Measurements from ENCODE around the gene KRTAP5-8. TPM values are rescaled to one million over a fixed set of nuclear protein-coding genes. Genes with fewer than 3 reads are reported as not detected.
"Not testable (repeated sequence)": the region's sequence is repeated elsewhere in the genome, so short reads cannot be mapped to it uniquely, and the experiment has no call there.

The KRTAP5-8 gene
- 0.49 TPM for total RNA-seq

- intact Hi-C loops (cut with DNase I); DNase-seq (ENCODE audit: low spot score): not testable (repeated sequence)
Measured at GRCh38 chr11:71537977-71538665, at the start of gene KRTAP5-8. Gene KRTAP5-8 (plus strand): TSS chr11:71538025. CDS start chr11:71538056, 31 bp downstream.

GRCh38 chr11:71488681-71489270, 49.0 kb upstream of the KRTAP5-8 start:
- DNase-seq (ENCODE audit: low spot score) (peak; percentile 27), ATAC-seq (no peak)
- intact Hi-C loops (cut with DNase I) = no loop called here

More at GRCh38 chr11:71537977-71538665, at the start of gene KRTAP5-8:
- not testable (repeated sequence) for ATAC-seq

- intact Hi-C loops (cut with DNase I) = no loop called here
- peak; percentile 48 for DNase-seq (ENCODE audit: low spot score)
Measured at GRCh38 chr11:71489311-71490043, 48.3 kb upstream of the KRTAP5-8 start.

GRCh38 chr11:71490044-71490730, 47.6 kb upstream of the KRTAP5-8 start:
- peak; percentile 48 for DNase-seq (ENCODE audit: low spot score)
- intact Hi-C loops (cut with DNase I) = no loop called here
- ATAC-seq = no peak

More at GRCh38 chr11:71489311-71490043, 48.3 kb upstream of the KRTAP5-8 start:
- no peak for ATAC-seq

GRCh38 chr11:71490731-71491390, 47.0 kb upstream of the KRTAP5-8 start:
- ATAC-seq = no peak
- peak; percentile 40 for DNase-seq (ENCODE audit: low spot score)
- intact Hi-C loops (cut with DNase I) = no loop called here

GRCh38 chr11:71491531-71491930, 46.3 kb upstream of the KRTAP5-8 start:
- intact Hi-C loops (cut with DNase I) = no loop called here
- DNase-seq (ENCODE audit: low spot score) = peak; percentile 45
- no peak for ATAC-seq

- intact Hi-C loops (cut with DNase I) = no loop called here
Measured at GRCh38 chr11:71491940-71492339, 45.9 kb upstream of the KRTAP5-8 start.

GRCh38 chr11:71495286-71496230, 42.3 kb upstream of the KRTAP5-8 start:
- intact Hi-C loops (cut with DNase I) = no loop called here
- DNase-seq (ENCODE audit: low spot score) (peak; percentile 25), ATAC-seq (no peak)

More at GRCh38 chr11:71491940-71492339, 45.9 kb upstream of the KRTAP5-8 start:
- no peak for ATAC-seq
- DNase-seq (ENCODE audit: low spot score) = no peak

- intact Hi-C loops (cut with DNase I) = no loop called here
- peak; percentile 23 for DNase-seq (ENCODE audit: low spot score)
- ATAC-seq = no peak
Measured at GRCh38 chr11:71496421-71496820, 41.4 kb upstream of the KRTAP5-8 start.

- DNase-seq (ENCODE audit: low spot score) = peak; percentile 48
- intact Hi-C loops (cut with DNase I) = no loop called here
- no peak for ATAC-seq
Measured at GRCh38 chr11:71498091-71498490, 39.7 kb upstream of the KRTAP5-8 start.

GRCh38 chr11:71499125-71499524, 38.7 kb upstream of the KRTAP5-8 start:
- intact Hi-C loops (cut with DNase I) = no loop called here
- ATAC-seq (no peak), DNase-seq (ENCODE audit: low spot score) (peak; percentile 10)

- intact Hi-C loops (cut with DNase I) = no loop called here
- DNase-seq (ENCODE audit: low spot score) (peak; percentile 38), ATAC-seq (no peak)
Measured at GRCh38 chr11:71499546-71499945, 38.3 kb upstream of the KRTAP5-8 start.

GRCh38 chr11:71500601-71501021, 37.2 kb upstream of the KRTAP5-8 start:
- ATAC-seq (peak; percentile 24), DNase-seq (ENCODE audit: low spot score) (peak; percentile 55)

GRCh38 chr11:71501071-71501985, 36.5 kb upstream of the KRTAP5-8 start:
- DNase-seq (ENCODE audit: low spot score) (peak; percentile 54), ATAC-seq (no peak)
- intact Hi-C loops (cut with DNase I) = no loop called here

More at GRCh38 chr11:71500601-71501021, 37.2 kb upstream of the KRTAP5-8 start:
- intact Hi-C loops (cut with DNase I) = no loop called here

- intact Hi-C loops (cut with DNase I) = no loop called here
- no peak for ATAC-seq
- peak; percentile 30 for DNase-seq (ENCODE audit: low spot score)
Measured at GRCh38 chr11:71502026-71502425, 35.8 kb upstream of the KRTAP5-8 start.

GRCh38 chr11:71502871-71503435, 34.9 kb upstream of the KRTAP5-8 start:
- ATAC-seq (no peak), DNase-seq (ENCODE audit: low spot score) (peak; percentile 37)
- intact Hi-C loops (cut with DNase I) = no loop called here

All from sciatic nerve (tissue), 2 donors.